GM19193 (cell line): ENCODE data around the gene PAM.

Experiments used
- POLR2A ChIP-seq: IDR thresholded peaks from 4 replicates; pipeline ENCODE4 v1.6.1; 2011; ENCODE audit not compliant: insufficient read depth, insufficient read length; ENCODE audit errors: extremely low read depth

Gene PAM

DNA sequence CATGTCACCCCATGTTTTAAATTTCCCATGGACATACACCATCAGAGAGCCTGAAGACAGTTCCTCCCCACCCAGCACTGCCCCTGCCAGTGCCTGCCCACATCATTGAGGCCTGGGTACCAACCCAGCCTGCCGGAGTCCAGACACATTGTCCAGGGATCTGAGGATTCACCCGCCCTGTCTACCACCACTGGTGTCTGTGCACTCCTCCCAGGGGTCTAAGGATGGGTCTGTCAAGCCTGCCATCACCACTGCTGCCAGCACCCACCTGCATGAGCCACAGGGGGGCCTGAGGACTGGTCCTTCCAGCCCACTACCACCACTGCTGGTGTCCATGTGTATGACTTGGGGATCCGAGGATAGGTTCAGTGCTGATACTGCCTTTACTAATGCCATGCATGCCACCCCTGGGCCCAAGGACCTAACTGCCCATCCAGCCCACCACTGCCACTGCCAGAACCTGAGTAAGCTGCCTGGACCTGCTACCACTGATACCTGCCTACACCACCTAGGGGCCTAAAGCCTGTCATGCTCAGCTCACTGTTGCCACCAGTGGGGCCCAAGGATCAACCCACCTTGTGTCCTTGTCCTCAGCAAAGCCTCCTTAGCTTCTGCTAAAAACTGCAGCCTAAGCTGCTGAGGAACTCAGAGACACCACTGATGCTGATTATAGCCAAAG is 227.0 kb downstream of the PAM start:
- no peak for TF ChIP-seq POLR2A

DNA sequence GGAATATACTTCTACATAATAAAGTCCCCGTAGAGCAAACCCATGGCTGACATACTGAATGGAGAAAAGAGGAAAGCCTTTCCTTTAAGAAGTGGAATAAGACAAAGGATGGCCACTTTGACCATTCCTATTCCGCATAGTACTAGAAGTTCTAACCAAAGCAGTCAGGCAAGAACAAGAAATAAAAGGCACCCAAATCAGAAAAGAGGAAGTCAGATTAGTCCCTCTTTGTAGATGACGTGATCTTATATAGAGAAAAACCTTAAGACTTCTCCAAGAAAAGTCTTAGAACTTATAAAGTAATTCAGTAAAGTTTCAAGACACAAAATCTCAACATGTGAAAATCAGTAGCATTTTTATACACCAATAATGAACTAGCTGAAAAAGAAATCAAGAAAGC is 231.0 kb downstream of the PAM start:
- no peak for TF ChIP-seq POLR2A

DNA sequence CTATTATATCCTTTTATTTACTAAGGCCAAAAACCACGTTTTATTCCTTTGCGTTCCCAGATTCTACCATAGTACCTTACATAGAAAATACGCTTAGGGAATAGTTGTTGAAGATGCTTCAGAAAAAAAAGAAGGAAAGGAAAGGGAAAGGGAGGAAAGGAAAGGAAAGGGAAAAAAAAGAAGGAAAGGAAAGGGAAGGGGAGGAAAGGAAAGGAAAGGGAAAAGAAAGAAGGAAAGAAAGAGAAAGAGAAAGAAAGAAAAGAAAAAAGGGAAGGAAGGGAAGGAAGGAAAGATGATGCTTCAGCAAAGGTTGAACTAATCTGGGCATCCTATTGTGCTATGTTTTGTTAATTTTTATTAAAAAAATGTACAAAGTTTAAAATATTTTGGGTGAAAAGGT is 233.4 kb downstream of the PAM start:
- no peak for TF ChIP-seq POLR2A

DNA sequence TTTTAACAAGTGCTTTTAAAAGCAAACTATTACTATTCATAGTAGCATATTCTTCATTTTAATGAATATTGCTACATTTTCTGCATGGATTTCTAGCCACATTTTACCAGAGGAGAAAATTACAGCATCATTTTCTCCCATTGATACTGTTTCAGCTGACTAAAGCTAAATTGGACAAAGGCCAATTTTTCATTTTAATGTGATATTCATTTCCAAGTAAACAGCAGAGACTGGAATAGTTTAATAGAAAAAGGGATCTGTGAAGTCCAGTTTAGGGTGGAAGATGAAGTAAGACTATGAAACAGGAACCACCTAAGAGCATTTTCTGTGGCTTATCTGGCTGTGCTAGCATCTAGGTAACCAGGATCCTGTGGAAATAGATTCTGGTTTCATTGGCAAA is 236.7 kb downstream of the PAM start:
- TF ChIP-seq POLR2A, result no peak

DNA sequence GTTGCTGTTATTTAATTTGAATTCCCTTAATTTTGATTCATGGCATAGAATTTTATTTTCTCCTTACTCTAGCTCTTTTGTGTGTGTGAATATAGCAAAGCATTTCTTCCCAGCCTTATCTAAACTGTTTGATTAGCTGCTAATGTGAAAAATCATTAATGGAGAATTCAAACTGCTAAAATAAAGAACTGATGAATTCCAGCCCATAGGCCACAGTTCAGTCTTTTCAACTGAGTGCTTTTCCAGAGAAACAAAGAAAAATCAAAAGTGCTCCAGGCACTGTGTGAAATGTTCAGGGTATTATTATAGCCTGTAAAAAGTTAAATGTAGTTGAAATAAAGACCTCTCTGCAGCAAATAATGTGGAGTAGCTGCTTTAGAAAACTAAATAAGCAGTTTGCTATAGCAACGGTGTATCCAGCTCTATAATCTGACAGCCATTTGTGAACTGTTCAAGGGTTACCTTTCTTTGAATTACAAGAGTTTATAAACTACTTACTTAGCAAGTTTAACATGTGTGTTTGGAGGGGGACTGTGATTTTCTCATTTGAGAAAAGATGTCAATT is 241.0 kb downstream of the PAM start:
- no peak for TF ChIP-seq POLR2A

DNA sequence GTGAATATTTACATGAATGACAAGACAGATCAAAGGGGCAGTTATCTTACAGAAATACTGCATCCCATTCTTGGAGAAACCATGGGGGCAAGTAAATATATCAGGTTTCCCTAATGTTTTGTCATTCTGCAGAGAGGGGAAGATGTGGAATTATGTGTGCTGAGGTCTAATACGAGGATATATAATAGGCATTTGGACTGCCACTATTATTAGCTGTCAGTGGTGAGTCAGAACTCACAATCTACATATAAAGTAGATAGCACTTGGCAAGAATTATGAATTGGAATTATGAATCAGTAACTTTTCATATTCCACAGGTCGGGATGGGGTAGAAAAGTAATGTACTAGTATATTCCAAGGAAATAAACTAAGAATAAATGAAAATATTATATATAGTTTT is 243.1 kb downstream of the PAM start:
- TF ChIP-seq POLR2A, result no peak

DNA sequence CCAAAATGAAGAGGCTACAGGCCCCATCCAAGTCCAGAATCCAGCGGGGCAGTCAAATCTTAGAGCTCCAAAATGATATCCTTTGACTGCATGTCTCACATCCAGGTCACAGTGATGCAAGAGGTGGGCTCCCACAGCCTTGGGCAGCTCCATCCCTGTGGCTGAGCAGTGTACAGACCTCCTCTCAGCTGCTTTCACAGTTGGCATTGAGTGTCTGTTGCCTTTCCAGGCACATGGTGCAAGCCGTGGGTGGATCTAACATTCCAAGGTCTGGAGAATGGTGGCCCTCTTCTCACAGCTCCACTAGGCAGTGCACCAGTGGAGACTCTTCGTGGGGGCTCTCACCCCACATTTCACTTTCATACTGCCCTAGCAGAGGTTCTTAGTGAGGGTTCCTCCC is 244.1 kb downstream of the PAM start:
- TF ChIP-seq POLR2A, result no peak

DNA sequence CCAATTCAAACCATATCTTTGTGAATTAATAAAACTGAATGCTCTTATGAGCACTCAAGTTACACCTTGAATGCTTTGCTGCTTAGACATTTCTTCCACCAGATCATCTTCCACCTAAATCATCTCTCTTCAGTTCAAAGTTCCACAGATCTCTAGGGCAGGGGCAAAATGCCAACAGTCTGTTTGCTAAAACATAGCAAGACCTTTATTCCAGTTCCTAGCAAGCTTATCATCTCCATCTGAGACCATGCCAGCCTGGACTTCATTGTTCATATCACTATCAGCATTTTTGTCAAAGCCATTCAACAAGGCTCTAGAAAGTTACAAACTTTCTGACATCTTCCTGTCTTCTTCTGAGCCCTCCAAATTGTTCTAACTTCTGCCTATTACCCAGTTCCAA is 245.0 kb downstream of the PAM start:
- no peak for TF ChIP-seq POLR2A

DNA sequence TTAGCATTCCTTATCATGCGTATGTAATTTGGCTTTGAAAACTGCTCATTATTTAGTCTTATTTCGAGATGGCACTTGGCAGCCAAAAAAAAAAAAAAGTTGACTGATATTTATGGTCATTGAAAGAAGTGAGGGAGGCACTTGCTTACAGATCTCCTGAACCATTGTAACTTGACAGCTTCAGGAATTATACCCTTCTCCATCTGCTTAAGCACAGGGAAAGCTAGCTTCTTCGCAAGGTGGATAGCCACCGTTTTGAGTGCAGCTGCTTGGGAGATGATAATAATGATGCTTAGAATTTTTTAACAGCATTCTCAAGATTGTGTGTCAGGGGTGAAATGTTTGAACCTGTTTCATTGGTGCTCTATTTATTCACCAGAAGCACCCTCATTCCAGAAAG is 248.8 kb downstream of the PAM start:
- no peak for TF ChIP-seq POLR2A

DNA sequence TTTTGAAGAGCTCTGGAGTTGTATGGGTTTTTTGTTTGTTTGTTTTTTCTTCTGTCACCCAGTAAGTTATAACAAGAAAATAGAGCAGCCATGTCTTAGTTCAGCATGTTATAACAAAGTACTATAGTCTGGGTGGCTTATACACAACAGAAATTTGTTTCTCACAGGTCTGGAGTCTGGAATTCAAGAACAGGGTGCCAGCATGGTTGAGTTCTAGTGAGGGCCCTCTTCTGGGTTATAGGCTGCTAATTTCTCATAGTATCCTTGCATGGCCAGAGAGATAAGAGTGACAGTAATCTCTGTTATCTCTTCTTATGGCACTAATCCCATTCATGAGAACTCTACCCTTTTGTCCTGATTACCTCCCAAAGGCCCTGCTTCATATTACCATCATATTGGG is 250.2 kb downstream of the PAM start:
- TF ChIP-seq POLR2A, result no peak

DNA sequence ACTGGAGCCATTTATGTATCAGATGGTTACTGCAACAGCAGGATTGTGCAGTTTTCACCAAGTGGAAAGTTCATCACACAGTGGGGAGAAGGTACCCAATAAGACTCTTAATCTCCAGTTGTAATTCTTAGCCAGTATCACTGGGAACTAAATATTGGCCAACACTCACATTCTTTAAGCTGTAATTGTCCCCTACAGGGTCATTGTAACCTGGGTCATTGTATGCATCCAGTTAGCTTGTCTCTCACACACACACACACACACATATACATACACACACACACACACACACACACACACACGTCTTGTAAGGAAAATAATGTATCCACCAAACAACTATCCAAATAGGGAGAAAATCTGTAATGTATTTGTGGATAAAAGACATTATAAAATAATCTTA is 251.8 kb downstream of the PAM start:
- TF ChIP-seq POLR2A, result no peak

DNA sequence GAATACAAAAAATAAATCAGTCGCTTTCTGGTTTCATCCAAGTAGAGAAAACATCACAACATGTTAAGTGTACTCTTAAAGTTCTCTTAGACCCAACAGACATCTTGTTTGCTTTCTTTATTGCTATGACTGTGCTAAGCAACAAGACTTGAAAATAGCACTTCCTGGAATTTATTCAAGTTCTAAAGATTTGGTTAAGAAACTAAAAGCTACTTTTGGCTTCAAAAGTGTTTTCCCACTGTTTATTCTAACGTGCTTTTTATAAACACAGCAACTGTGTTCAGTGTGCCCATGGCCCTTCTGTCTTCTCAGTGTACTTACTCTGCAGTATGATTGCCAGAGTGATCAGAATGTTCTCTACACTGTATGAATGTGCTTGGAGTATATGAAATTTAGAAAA is 255.1 kb downstream of the PAM start:
- TF ChIP-seq POLR2A, result no peak

DNA sequence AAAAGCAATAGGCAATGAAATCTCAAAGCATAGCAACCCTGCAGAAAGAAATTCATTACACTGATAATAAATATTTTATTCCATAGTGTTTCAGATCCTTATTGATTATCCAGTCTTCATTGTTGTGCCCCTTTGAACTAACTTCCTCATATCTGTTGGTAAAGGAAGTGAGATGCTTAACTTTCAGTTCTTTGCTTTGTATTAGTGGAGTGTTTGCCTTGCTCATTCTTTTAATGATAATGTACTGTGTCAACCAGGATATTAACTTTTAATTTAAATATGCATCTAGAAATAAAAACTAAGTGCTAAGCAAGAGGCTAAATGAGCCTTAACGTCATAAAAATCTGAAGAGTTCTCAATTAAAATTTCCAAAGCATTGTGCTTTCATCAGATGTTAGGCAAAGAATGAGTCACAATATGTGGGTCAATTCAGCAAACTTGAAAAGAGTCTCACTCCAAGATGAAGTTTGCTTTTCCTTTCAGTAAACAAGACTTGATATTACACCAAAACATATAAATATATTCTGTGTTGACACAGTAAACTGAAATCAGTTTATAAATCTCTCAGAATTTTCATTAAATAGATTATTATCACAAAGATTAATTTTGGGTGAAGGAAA is 258.9 kb downstream of the PAM start:
- TF ChIP-seq POLR2A, result no peak

DNA sequence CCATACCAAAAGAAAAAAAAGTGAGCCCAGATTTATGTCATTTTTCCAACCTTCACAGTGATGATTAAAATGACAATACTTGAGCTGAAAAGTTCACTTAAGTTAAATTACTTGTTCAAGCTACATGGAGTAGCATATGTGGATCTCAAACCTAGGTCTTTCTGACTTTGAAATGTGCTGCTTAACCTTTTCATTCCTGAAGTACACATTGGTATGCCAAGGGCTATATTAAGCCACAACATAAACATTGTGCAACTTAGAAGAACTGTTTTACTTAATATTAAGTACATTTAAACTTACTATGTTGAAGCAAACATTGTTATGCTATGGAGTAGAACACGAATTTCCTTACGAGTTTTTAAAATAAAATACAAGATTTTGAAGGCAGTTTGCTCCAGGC is 259.9 kb downstream of the PAM start:
- no peak for TF ChIP-seq POLR2A

DNA sequence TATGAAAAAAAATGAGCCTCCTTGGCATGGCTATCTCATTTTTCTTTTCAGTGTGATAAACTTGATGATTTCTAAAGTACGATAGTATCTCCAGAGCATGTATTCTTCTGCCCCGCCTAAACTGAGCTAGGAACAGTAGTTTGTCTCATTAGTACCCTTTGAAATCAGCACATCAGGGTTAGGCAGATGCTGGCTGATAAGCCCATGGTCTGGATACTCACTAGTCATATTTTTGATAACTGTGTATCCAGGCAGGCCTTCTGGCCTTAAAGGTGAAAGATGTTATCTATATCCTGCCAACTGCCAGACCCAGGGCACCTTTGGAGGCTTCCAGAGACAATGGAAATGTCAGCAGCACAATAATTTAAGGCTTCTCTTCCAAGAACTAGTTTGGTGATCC is 261.1 kb downstream of the PAM start:
- no peak for TF ChIP-seq POLR2A

DNA sequence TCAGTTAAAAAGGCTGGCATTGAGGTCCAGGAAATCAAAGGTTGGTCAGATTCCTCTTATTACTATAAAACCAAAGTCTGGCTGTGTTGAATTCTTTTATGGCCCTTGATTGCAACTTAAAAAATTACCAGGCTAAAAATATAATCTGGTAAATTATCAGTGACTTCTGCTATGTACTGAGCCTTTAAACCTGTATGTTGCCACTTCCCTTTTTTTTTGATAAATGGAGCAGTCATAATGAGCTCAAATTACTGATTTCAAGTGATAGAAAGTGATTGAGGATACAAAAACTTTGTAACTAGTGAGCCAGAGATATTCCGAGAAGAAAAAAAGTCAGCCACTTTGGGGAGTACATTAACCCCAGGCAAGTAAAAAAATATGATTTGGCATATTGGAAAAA is 264.7 kb downstream of the PAM start:
- no peak for TF ChIP-seq POLR2A
